ENCODE measurements around the gene ADAM22.

ADAM22 gene

GRCh38 chr7:88203401-88203800 lies 269.4 kb downstream of the ADAM22 start (continued):
- TF ChIP-seq REST (tag by site-specific recombination; IDR thresholded peaks at IDR 0.05) = no peak
- no peak for TF ChIP-seq ZNF654 (tag by site-specific recombination; IDR thresholded peaks at IDR 0.05; ENCODE audit: low read depth)
- TF ChIP-seq ZNF707 (tag by site-specific recombination; IDR thresholded peaks at IDR 0.05) = no peak
- TF ChIP-seq KLF9 (tag by site-specific recombination; IDR thresholded peaks at IDR 0.05; ENCODE audit: low read depth) = no peak
- TF ChIP-seq ZNF792 (tag by site-specific recombination; IDR thresholded peaks at IDR 0.05) = no peak
- TF ChIP-seq ZNF184 (tag by site-specific recombination; IDR thresholded peaks at IDR 0.05) = no peak
- no peak for TF ChIP-seq ZNF843 (tag by site-specific recombination; IDR thresholded peaks at IDR 0.05)
- TF ChIP-seq ZNF174 (tag by site-specific recombination; IDR thresholded peaks at IDR 0.05) = no peak
- TF ChIP-seq ZNF366 (tag by site-specific recombination; conservative IDR thresholded peaks at IDR 0.05) = no peak
- no peak for TF ChIP-seq ZBTB6 (tag by site-specific recombination; IDR thresholded peaks at IDR 0.05)
- TF ChIP-seq, protein P1, sequence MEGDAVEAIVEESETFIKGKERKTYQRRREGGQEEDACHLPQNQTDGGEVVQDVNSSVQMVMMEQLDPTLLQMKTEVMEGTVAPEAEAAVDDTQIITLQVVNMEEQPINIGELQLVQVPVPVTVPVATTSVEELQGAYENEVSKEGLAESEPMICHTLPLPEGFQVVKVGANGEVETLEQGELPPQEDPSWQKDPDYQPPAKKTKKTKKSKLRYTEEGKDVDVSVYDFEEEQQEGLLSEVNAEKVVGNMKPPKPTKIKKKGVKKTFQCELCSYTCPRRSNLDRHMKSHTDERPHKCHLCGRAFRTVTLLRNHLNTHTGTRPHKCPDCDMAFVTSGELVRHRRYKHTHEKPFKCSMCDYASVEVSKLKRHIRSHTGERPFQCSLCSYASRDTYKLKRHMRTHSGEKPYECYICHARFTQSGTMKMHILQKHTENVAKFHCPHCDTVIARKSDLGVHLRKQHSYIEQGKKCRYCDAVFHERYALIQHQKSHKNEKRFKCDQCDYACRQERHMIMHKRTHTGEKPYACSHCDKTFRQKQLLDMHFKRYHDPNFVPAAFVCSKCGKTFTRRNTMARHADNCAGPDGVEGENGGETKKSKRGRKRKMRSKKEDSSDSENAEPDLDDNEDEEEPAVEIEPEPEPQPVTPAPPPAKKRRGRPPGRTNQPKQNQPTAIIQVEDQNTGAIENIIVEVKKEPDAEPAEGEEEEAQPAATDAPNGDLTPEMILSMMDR (tag by site-specific recombination; IDR thresholded peaks at IDR 0.05) = no peak

DNA sequence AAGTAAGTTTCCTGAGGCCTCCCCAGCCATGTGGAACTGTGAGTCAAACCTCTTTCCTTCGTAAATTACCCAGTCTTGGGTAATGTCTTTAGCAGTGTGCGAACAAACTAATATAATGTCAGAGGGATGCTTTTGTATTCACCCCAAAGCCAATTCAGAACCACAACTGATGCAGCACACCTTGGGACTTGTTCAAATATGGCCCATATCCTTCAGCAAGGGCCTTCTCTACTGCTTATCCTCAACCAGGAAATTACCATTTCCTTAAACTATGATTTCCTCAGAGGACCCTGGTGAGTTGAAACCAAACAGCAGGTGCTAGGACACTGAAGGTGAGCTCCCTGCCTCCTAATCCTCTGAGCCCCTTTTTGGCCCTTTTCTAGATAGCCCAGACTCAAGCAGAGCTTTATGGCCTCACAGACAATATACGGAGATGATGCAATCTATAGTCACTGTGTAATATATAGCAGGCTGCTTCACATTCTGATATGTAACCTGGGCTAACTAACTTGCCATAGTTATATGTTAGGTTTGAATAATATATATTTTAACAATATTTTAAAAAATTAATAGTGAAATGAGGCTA lies 270.6 kb downstream of the ADAM22 start:
- no peak overlapping the region for H3K27ac ChIP-seq (ENCODE audit: extremely low read depth, low read depth, low read length)
- ChIA-PET CTCF (no interaction called here), POLR2A (no interaction called here)
- H3K4me1 ChIP-seq (ENCODE audit: control insufficient read depth, insufficient read depth, low read length) = peaks cover 3% of the 10 kb centered on the region; the same call in 1 of the 2 replicates
- TF ChIP-seq, protein P2, sequence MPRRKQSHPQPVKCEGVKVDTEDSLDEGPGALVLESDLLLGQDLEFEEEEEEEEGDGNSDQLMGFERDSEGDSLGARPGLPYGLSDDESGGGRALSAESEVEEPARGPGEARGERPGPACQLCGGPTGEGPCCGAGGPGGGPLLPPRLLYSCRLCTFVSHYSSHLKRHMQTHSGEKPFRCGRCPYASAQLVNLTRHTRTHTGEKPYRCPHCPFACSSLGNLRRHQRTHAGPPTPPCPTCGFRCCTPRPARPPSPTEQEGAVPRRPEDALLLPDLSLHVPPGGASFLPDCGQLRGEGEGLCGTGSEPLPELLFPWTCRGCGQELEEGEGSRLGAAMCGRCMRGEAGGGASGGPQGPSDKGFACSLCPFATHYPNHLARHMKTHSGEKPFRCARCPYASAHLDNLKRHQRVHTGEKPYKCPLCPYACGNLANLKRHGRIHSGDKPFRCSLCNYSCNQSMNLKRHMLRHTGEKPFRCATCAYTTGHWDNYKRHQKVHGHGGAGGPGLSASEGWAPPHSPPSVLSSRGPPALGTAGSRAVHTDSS (tag by site-specific recombination; IDR thresholded peaks at IDR 0.05) = no peak
- TF ChIP-seq ZNF416 (tag by site-specific recombination; IDR thresholded peaks at IDR 0.05) (no peak), ZNF654 (tag by site-specific recombination; IDR thresholded peaks at IDR 0.05; ENCODE audit: low read depth) (no peak), ZNF677 (tag by site-specific recombination; IDR thresholded peaks at IDR 0.05) (no peak), ZBTB49 (tag by site-specific recombination; IDR thresholded peaks at IDR 0.05; ENCODE audit: low read depth) (no peak), ZNF366 (tag by site-specific recombination; conservative IDR thresholded peaks at IDR 0.05) (no peak), ZNF394 (tag by site-specific recombination; IDR thresholded peaks at IDR 0.05; ENCODE audit: borderline replicate concordance) (no peak), ZNF239 (tag by site-specific recombination; IDR thresholded peaks at IDR 0.05) (no peak), ZNF785 (tag by site-specific recombination; IDR thresholded peaks at IDR 0.05) (no peak)
- TF ChIP-seq, protein P3, sequence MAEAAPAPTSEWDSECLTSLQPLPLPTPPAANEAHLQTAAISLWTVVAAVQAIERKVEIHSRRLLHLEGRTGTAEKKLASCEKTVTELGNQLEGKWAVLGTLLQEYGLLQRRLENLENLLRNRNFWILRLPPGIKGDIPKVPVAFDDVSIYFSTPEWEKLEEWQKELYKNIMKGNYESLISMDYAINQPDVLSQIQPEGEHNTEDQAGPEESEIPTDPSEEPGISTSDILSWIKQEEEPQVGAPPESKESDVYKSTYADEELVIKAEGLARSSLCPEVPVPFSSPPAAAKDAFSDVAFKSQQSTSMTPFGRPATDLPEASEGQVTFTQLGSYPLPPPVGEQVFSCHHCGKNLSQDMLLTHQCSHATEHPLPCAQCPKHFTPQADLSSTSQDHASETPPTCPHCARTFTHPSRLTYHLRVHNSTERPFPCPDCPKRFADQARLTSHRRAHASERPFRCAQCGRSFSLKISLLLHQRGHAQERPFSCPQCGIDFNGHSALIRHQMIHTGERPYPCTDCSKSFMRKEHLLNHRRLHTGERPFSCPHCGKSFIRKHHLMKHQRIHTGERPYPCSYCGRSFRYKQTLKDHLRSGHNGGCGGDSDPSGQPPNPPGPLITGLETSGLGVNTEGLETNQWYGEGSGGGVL (tag by site-specific recombination; IDR thresholded peaks at IDR 0.05) = no peak
- H3K36me3 ChIP-seq (ENCODE audit: control insufficient read depth in 2 of 2, insufficient read depth in 1 of 2, low read length in 2 of 2) = peaks cover 40 to 67% of the 10 kb centered on the region in 2 experiments
- H3K4me3 ChIP-seq (ENCODE audit: low read depth, low read length) = no peak overlapping the region
- no peaks in the 10 kb centered on the region for H3K9me3 ChIP-seq (ENCODE audit: control insufficient read depth, insufficient read depth, low read depth, low read length)

Data from HEK293 (cell line).